Tibial artery (tissue), 4 donors: Measurements from ENCODE around the gene VAV3.

Source experiments
- DNase-seq, 2 donors: peaks; one replicate each; pipeline ENCODE4 v3.0.0-alpha.2; 2019
- H3K27ac ChIP-seq, 2 donors: fragments of 200-600 bp; sonication (generic) in 1 of 2; 1 replicate in 1 of 2; 2 replicates in 1 of 2; pipeline ENCODE4 v1.5.1; 2018 to 2019; ENCODE audit warnings: mild to moderate bottlenecking in 1 of 2
- H3K27me3 ChIP-seq, 2 donors: fragments of 200-600 bp; sonication (generic) in 1 of 2; one replicate each; pipeline versions ENCODE4 v1.5.1 to v1.6.0; 2016 to 2019
- H3K36me3 ChIP-seq, 3 donors: fragments of 200-600 bp; sonication (generic) in 2 of 3; one replicate each; pipeline ENCODE4 v1.5.1; 2016 to 2019; ENCODE audit warnings: mild to moderate bottlenecking in 2 of 3
- H3K4me1 ChIP-seq, 4 donors: fragments of 200-600 bp; sonication (generic) in 2 of 4; 1 replicate in 3 of 4; 2 replicates in 1 of 4; pipeline ENCODE4 v1.5.1; 2016 to 2019
- H3K4me3 ChIP-seq, 2 donors: fragments of 200-600 bp; sonication (generic) in 1 of 2; 1 replicate in 1 of 2; 2 replicates in 1 of 2; pipeline ENCODE4 v1.5.1; 2018 to 2019; ENCODE audit warnings: mild to moderate bottlenecking in 2 of 2
- H3K9me3 ChIP-seq, 3 donors: fragments of 200-600 bp; sonication (generic) in 1 of 3; one replicate each; pipeline ENCODE4 v1.5.1; 2016 to 2019
- CTCF ChIP-seq, 2 experiments: fragments of 200-600 bp in 1 of 2; fragments of 450-650 bp in 1 of 2; IDR thresholded peaks; one replicate each; pipeline ENCODE4 v1.5.1; 2017 to 2019; ENCODE audit warnings: antibody characterized with exemption in 2 of 2, mild to moderate bottlenecking in 1 of 2, moderate library complexity in 1 of 2
- intact Hi-C: fragments of 100-400 bp; cut with DNase I; formaldehyde crosslinking; loops from one replicate; pipeline ENCODE4 v1.15.0; 2023; ENCODE audit warnings: low total_unique reads

VAV3 gene

GRCh38 chr1:107776900-107777663 is 187.9 kb downstream of the VAV3 start:
- Histone ChIP-seq H3K27ac (no peak overlapping the region), H3K4me3 (no peak overlapping the region), H3K27me3 (no peaks in the 10 kb centered on the region), H3K4me1 (no peaks in the 10 kb centered on the region), H3K36me3 (no peaks in the 10 kb centered on the region), H3K9me3 (no peaks in the 10 kb centered on the region)
- no peak for DNase-seq
- intact Hi-C loops, result no loop called here
- no peak for TF ChIP-seq CTCF (IDR thresholded peaks at IDR 0.05)

GRCh38 chr1:107771377-107771776 is 193.6 kb downstream of the VAV3 start:
- Histone ChIP-seq H3K36me3 (no peaks in the 10 kb centered on the region), H3K4me1 (no peaks in the 10 kb centered on the region), H3K4me3 (no peak overlapping the region), H3K27ac (no peak overlapping the region), H3K9me3 (no peaks in the 10 kb centered on the region), H3K27me3 (no peaks in the 10 kb centered on the region)
- intact Hi-C loops, result no loop called here
- no peak for TF ChIP-seq CTCF (IDR thresholded peaks at IDR 0.05)
- no peak for DNase-seq

- TF ChIP-seq CTCF (IDR thresholded peaks at IDR 0.05), result no peak
- intact Hi-C loops, result no loop called here
- Histone ChIP-seq H3K4me3 (no peak overlapping the region), H3K9me3 (no peaks in the 10 kb centered on the region), H3K4me1 (no peaks in the 10 kb centered on the region), H3K36me3 (no peaks in the 10 kb centered on the region), H3K27me3 (no peaks in the 10 kb centered on the region), H3K27ac (no peak overlapping the region)
- no peak for DNase-seq
Measured at GRCh38 chr1:107767156-107767582, 197.8 kb downstream of the VAV3 start.

GRCh38 chr1:107766533-107766932 is 198.4 kb downstream of the VAV3 start:
- no peaks in the 10 kb centered on the region for H3K9me3 ChIP-seq
- H3K4me1 ChIP-seq, result no peaks in the 10 kb centered on the region
- no peak overlapping the region for H3K4me3 ChIP-seq
- H3K36me3 ChIP-seq, result no peaks in the 10 kb centered on the region
- no peak for TF ChIP-seq CTCF (IDR thresholded peaks at IDR 0.05)
- DNase-seq, result no peak
- no peak overlapping the region for H3K27ac ChIP-seq
- H3K27me3 ChIP-seq, result no peaks in the 10 kb centered on the region
- intact Hi-C loops, result no loop called here

GRCh38 chr1:107762751-107763390 is 202.1 kb downstream of the VAV3 start:
- H3K4me3 ChIP-seq, result no peak overlapping the region
- H3K27me3 ChIP-seq, result no peaks in the 10 kb centered on the region
- no peak for DNase-seq
- intact Hi-C loops, result no loop called here
- H3K4me1 ChIP-seq, result no peaks in the 10 kb centered on the region
- no peaks in the 10 kb centered on the region for H3K36me3 ChIP-seq
- no peaks in the 10 kb centered on the region for H3K9me3 ChIP-seq
- no peak overlapping the region for H3K27ac ChIP-seq
- TF ChIP-seq CTCF (IDR thresholded peaks at IDR 0.05), result no peak
